Stomach (tissue), 4 donors: ENCODE data around the gene CHST12.

Experiments used
- CTCF ChIP-seq, 7 experiments: fragments of 450-650 bp in 4 of 7; fragments of 200-600 bp in 3 of 7; sonication (generic) in 3 of 7; IDR thresholded peaks; one replicate each; pipeline ENCODE4 v1.5.1; 2016 to 2019; ENCODE audit warnings: antibody characterized with exemption in 7 of 7, control low read depth in 2 of 7, mild to moderate bottlenecking in 1 of 7
- EP300 ChIP-seq: sonication (generic); formaldehyde crosslinking; IDR thresholded peaks from one replicate; pipeline ENCODE4 v1.6.1; 2017; ENCODE audit warnings: antibody characterized with exemption
- POLR2A ChIP-seq, 4 donors: fragments of 450-650 bp; IDR thresholded peaks; one replicate each; pipeline ENCODE4 v1.6.1; 2016; ENCODE audit warnings: antibody characterized with exemption in 4 of 4, control low read depth in 2 of 4, mild to moderate bottlenecking in 1 of 4, moderate library complexity in 1 of 4

- TF ChIP-seq CTCF (IDR thresholded peaks at IDR 0.05) (no peak), EP300 (no peak), POLR2A (IDR thresholded peaks at IDR 0.05) (no peak)
Observed at GRCh38 chr7:2488272-2488645, 84.8 kb downstream of the CHST12 start.
